ENCODE results near the gene BLNK. TPM values are rescaled to one million over a fixed set of nuclear protein-coding genes. Genes with fewer than 3 reads are reported as not detected.
"Not testable (repeated sequence)": the region's sequence is repeated elsewhere in the genome, so short reads cannot be mapped to it uniquely, and the experiment has no call there.

BLNK gene
- total and polyA plus RNA-seq, 2 experiments from 2014 or later: not detected

- H3K4me3 ChIP-seq: no peak overlapping the region
- TF ChIP-seq EZH2phosphoT487 (IDR thresholded peaks at IDR 0.05; ENCODE audit: insufficient read depth, low read depth): no peak
- TF ChIP-seq EZH2 (IDR thresholded peaks at IDR 0.05; ENCODE audit: insufficient read depth, poor library complexity, severe bottlenecking): no peak
- no peak overlapping the region for H3K4me2 ChIP-seq (ENCODE audit: unreplicated experiment)
- WGBS, 2 experiments (ENCODE audit: low coverage in 1 of 2, low lambda C conversion rate in 2 of 2, missing lambda C conversion rate in 2 of 2): 46 to 58% methylated on average over 3 of the region's 3 CpGs
- H3K79me2 ChIP-seq (ENCODE audit: insufficient read depth): no peaks in the 10 kb centered on the region
- DNase-seq: no peak
- no peak overlapping the region for H3K27ac ChIP-seq
- no peaks in the 10 kb centered on the region for H3F3A ChIP-seq (ENCODE audit: insufficient read depth)
- no peak overlapping the region for H3K9ac ChIP-seq
- no peaks in the 10 kb centered on the region for H3K36me3 ChIP-seq (ENCODE audit: low read depth)
- no peaks in the 10 kb centered on the region for H3K9me3 ChIP-seq (ENCODE audit: low read depth)
- H3K27me3 ChIP-seq (replicated peaks; ENCODE audit: insufficient read depth): no peaks in the 10 kb centered on the region; the same call in 1 of the 2 replicates
- no peak overlapping the region for H2AFZ ChIP-seq
- H4K20me1 ChIP-seq (ENCODE audit: insufficient read depth): no peaks in the 10 kb centered on the region
- no peaks in the 10 kb centered on the region for H3K4me1 ChIP-seq (ENCODE audit: insufficient read depth)
- in situ Hi-C loops (cut with MboI): no loop called here
- no peaks in the 10 kb centered on the region for H3K9me2 ChIP-seq (ENCODE audit: insufficient read depth)
These were observed 39.9 kb upstream of the BLNK start for GRCh38 chr10:96311180-96311715.

GRCh38 chr10:96310321-96310669, 38.9 kb upstream of the BLNK start:
- WGBS, 2 experiments (ENCODE audit: low coverage in 1 of 2, low lambda C conversion rate in 2 of 2, missing lambda C conversion rate in 2 of 2): 0% methylated on average over 1 of the region's 1 CpG
- Histone ChIP-seq H3F3A (ENCODE audit: insufficient read depth) (no peaks in the 10 kb centered on the region), H3K36me3 (ENCODE audit: low read depth) (no peaks in the 10 kb centered on the region), H2AFZ (no peak overlapping the region), H4K20me1 (ENCODE audit: insufficient read depth) (no peaks in the 10 kb centered on the region), H3K4me3 (no peak overlapping the region), H3K9me2 (ENCODE audit: insufficient read depth) (no peaks in the 10 kb centered on the region), H3K27ac (no peak overlapping the region), H3K9ac (no peak overlapping the region), H3K4me1 (ENCODE audit: insufficient read depth) (no peaks in the 10 kb centered on the region), H3K4me2 (ENCODE audit: unreplicated experiment) (no peak overlapping the region), H3K79me2 (ENCODE audit: insufficient read depth) (no peaks in the 10 kb centered on the region), H3K9me3 (ENCODE audit: low read depth) (no peaks in the 10 kb centered on the region), H3K27me3 (replicated peaks; ENCODE audit: insufficient read depth) (no peaks in the 10 kb centered on the region; the same call in 1 of the 2 replicates)
- TF ChIP-seq EZH2 (IDR thresholded peaks at IDR 0.05; ENCODE audit: insufficient read depth, poor library complexity, severe bottlenecking): no peak
- no peak for TF ChIP-seq EZH2phosphoT487 (IDR thresholded peaks at IDR 0.05; ENCODE audit: insufficient read depth, low read depth)
- DNase-seq: no peak
- in situ Hi-C loops (cut with MboI): no loop called here

- TF ChIP-seq EZH2phosphoT487 (IDR thresholded peaks at IDR 0.05; ENCODE audit: insufficient read depth, low read depth): no peak
- no peak for TF ChIP-seq EZH2 (IDR thresholded peaks at IDR 0.05; ENCODE audit: insufficient read depth, poor library complexity, severe bottlenecking)
- H4K20me1 ChIP-seq (ENCODE audit: insufficient read depth): no peaks in the 10 kb centered on the region
- 10% methylated on average over 3 of the region's 3 CpGs for WGBS, 2 experiments (ENCODE audit: low coverage in 1 of 2, low lambda C conversion rate in 2 of 2, missing lambda C conversion rate in 2 of 2)
- no peak overlapping the region for H3K4me3 ChIP-seq
- H3K9ac ChIP-seq: no peak overlapping the region
- H3K27me3 ChIP-seq (replicated peaks; ENCODE audit: insufficient read depth): no peaks in the 10 kb centered on the region; the same call in 1 of the 2 replicates
- no peaks in the 10 kb centered on the region for H3F3A ChIP-seq (ENCODE audit: insufficient read depth)
- no peak for DNase-seq
- no peak overlapping the region for H3K4me2 ChIP-seq (ENCODE audit: unreplicated experiment)
- no peaks in the 10 kb centered on the region for H3K9me2 ChIP-seq (ENCODE audit: insufficient read depth)
- H3K4me1 ChIP-seq (ENCODE audit: insufficient read depth): no peaks in the 10 kb centered on the region
- no peak overlapping the region for H2AFZ ChIP-seq
- no peak overlapping the region for H3K27ac ChIP-seq
- H3K79me2 ChIP-seq (ENCODE audit: insufficient read depth): no peaks in the 10 kb centered on the region
- in situ Hi-C loops (cut with MboI): no loop called here
- no peaks in the 10 kb centered on the region for H3K9me3 ChIP-seq (ENCODE audit: low read depth)
- no peaks in the 10 kb centered on the region for H3K36me3 ChIP-seq (ENCODE audit: low read depth)
These were observed 38.4 kb upstream of the BLNK start for GRCh38 chr10:96309628-96310320.

GRCh38 chr10:96308854-96309253, 37.5 kb upstream of the BLNK start:
- 21 to 28% methylated on average over 4 of the region's 4 CpGs for WGBS, 2 experiments (ENCODE audit: low coverage in 1 of 2, low lambda C conversion rate in 2 of 2, missing lambda C conversion rate in 2 of 2)
- H3K4me3 ChIP-seq; H3K27me3 ChIP-seq (replicated peaks; ENCODE audit: insufficient read depth); in situ Hi-C loops (cut with MboI); H4K20me1 ChIP-seq (ENCODE audit: insufficient read depth); DNase-seq; H3F3A ChIP-seq (ENCODE audit: insufficient read depth); H3K79me2 ChIP-seq (ENCODE audit: insufficient read depth); H3K4me2 ChIP-seq (ENCODE audit: unreplicated experiment); H3K27ac ChIP-seq; H2AFZ ChIP-seq; H3K4me1 ChIP-seq (ENCODE audit: insufficient read depth); H3K9me3 ChIP-seq (ENCODE audit: low read depth); H3K9me2 ChIP-seq (ENCODE audit: insufficient read depth); H3K36me3 ChIP-seq (ENCODE audit: low read depth); H3K9ac ChIP-seq: not testable (repeated sequence)

Measured in GM23248 (cell line).